GM12878 (cell line): ENCODE results near the gene ZGLP1. TPM values are rescaled to one million over a fixed set of nuclear protein-coding genes. Genes with fewer than 3 reads are reported as not detected.

ENCODE experiments used
- ATF2 ChIP-seq: IDR thresholded peaks from 2 replicates; pipeline ENCODE4 v1.6.1; 2012; ENCODE audit warnings: low read length, inconsistent platforms
- BACH1 ChIP-seq: fragments of 450-650 bp; IDR thresholded peaks from 2 replicates; pipeline ENCODE4 v1.6.1; 2017; ENCODE audit warnings: mild to moderate bottlenecking, borderline replicate concordance
- BMI1 ChIP-seq: fragments of 450-650 bp; IDR thresholded peaks from 2 replicates; pipeline ENCODE4 v1.6.1; 2016; ENCODE audit warnings: mild to moderate bottlenecking, moderate library complexity, borderline replicate concordance
- BRCA1 ChIP-seq: IDR thresholded peaks from 2 replicates; pipeline ENCODE4 v1.6.1; 2011; ENCODE audit warnings: low read depth, low read length, improper control_type of control experiment
- E2F8 ChIP-seq: fragments of 450-650 bp; IDR thresholded peaks from 2 replicates; pipeline ENCODE4 v1.6.1; 2018; ENCODE audit warnings: mild to moderate bottlenecking, low read depth, moderate library complexity; ENCODE audit not compliant: partially characterized antibody
- E4F1 ChIP-seq: fragments of 450-650 bp; IDR thresholded peaks from 2 replicates; pipeline ENCODE4 v1.6.1; 2018; ENCODE audit warnings: borderline replicate concordance, mild to moderate bottlenecking; ENCODE audit not compliant: partially characterized antibody
- GATAD2B ChIP-seq: fragments of 450-650 bp; conservative IDR thresholded peaks from 2 replicates; pipeline ENCODE4 v1.6.1; 2017; ENCODE audit warnings: low read depth, mild to moderate bottlenecking, moderate library complexity
- LARP7 ChIP-seq: fragments of 450-650 bp; IDR thresholded peaks from 2 replicates; pipeline ENCODE4 v1.6.1; 2017; ENCODE audit warnings: mild to moderate bottlenecking
- PRDM15 ChIP-seq: fragments of 450-650 bp; formaldehyde crosslinking; IDR thresholded peaks from 2 replicates; pipeline ENCODE4 v1.4.0; 2020; ENCODE audit warnings: mild to moderate bottlenecking, moderate library complexity
- RB1 ChIP-seq: fragments of 450-650 bp; formaldehyde crosslinking; IDR thresholded peaks from 2 replicates; pipeline ENCODE4 v1.6.1; 2017; ENCODE audit warnings: mild to moderate bottlenecking, borderline replicate concordance
- RELB ChIP-seq: fragments of 450-650 bp; IDR thresholded peaks from 2 replicates; pipeline ENCODE4 v1.6.1; 2017; ENCODE audit warnings: low read depth, mild to moderate bottlenecking, moderate library complexity
- SREBF1 ChIP-seq: IDR thresholded peaks from 2 replicates; pipeline ENCODE4 v1.6.1; 2012; ENCODE audit warnings: mild to moderate bottlenecking, low read length
- SRF ChIP-seq, 2 experiments: IDR thresholded peaks; 2 replicates each; pipeline ENCODE4 v1.6.1; 2011; ENCODE audit warnings: low read depth in 2 of 2, low read length in 2 of 2, mild to moderate bottlenecking in 1 of 2, moderate library complexity in 1 of 2
- SUPT20H ChIP-seq: IDR thresholded peaks from 2 replicates; pipeline ENCODE4 v1.6.1; 2011; ENCODE audit warnings: low read depth, mild to moderate bottlenecking, low read length, moderate library complexity, borderline replicate concordance; ENCODE audit not compliant: control insufficient read depth
- ZBTB33 ChIP-seq: fragments of 450-650 bp; IDR thresholded peaks from 2 replicates; pipeline ENCODE4 v1.6.1; 2017; ENCODE audit warnings: mild to moderate bottlenecking
- polyA plus RNA-seq, 11 experiments: library from polyadenylated mRNA; depleted of rRNA in 4 of 11; unstranded in 6 of 11; stranded (reverse) in 5 of 11; fragments of >200 nt; fragmentation: Nextera tagmentation in 4 of 11; fragmentation: Illumina TruSeq in 1 of 11; extraction: Ambion mirVana in 4 of 11; extraction: Trizol in 1 of 11; gene quantifications; 1 replicate in 1 of 11; 2 replicates in 10 of 11; pipeline versions ENCODE4 v1.2.1 to v1.2.3, GENCODE V29; 2011 to 2016; ENCODE audit warnings: inconsistent platforms in 2 of 11, missing spikeins in 2 of 11, low read depth in 1 of 11
- total RNA-seq, 4 experiments: library from RNA; depleted of rRNA in 3 of 4; stranded (reverse); fragments of >200 nt in 3 of 4; fragmentation: Illumina TruSeq in 1 of 4; extraction: Trizol in 1 of 4; gene quantifications; 2 replicates each; pipeline versions ENCODE4 v1.2.1 to v1.2.3, GENCODE V29; 2013 to 2021

The ZGLP1 gene
- total and polyA plus RNA-seq, 10 of the 15 experiments (the other 5 are each of a cell fraction or from before 2014, with no cell fraction given): 0.29 to 5.6 (median 1.3) TPM

- TF ChIP-seq SRF (IDR thresholded peaks at IDR 0.05; ENCODE audit: low read depth in 2 of 2, low read length in 2 of 2) (0 out of 4 replicates have a peak, but pooled peaks of 1 of the 2 experiments have one; percentile 0), E2F8 (no peak), LARP7 (no peak), BACH1 (peak; percentile 94), ZBTB33 (no peak), ATF2 (no peak; the same call in 1 of the 2 replicates), RELB (peak; percentile 20; the same call in 1 of the 2 replicates), SUPT20H (no peak), RB1 (no peak), SREBF1 (no peak), E4F1 (no peak), BRCA1 (no peak), PRDM15 (no peak), BMI1 (no peak), GATAD2B (peak; percentile 89)
These were observed 39.4 kb downstream of the ZGLP1 start (continued) for GRCh38 chr19:10270180-10270615.
